Liver (tissue), 9 donors: ENCODE data around the gene SDSL. TPM values are rescaled to one million over a fixed set of nuclear protein-coding genes. Genes with fewer than 3 reads are reported as not detected.

Experiments
- DNase-seq: peaks from one replicate; pipeline ENCODE4 v3.0.0-alpha.2; 2017; ENCODE audit warnings: low spot score
- H3K27ac ChIP-seq, 2 donors: one replicate each; pipeline ENCODE4 v1.7.0; 2013; ENCODE audit warnings: inconsistent platforms in 2 of 2, low read length in 2 of 2, control low read depth in 1 of 2, low read depth in 1 of 2, mild to moderate bottlenecking in 1 of 2
- H3K27me3 ChIP-seq, 4 donors: one replicate each; pipeline versions ENCODE4 v1.6.1 to v1.7.0; 2013; ENCODE audit warnings: low read length in 3 of 4, inconsistent platforms in 1 of 4, mild to moderate bottlenecking in 1 of 4, moderate library complexity in 1 of 4; ENCODE audit not compliant: control insufficient read depth in 4 of 4, insufficient read depth in 4 of 4
- H3K36me3 ChIP-seq, 4 donors: one replicate each; pipeline versions ENCODE4 v1.6.1 to v1.7.0; 2013; ENCODE audit warnings: low read length in 3 of 4, mild to moderate bottlenecking in 3 of 4, low read depth in 1 of 4, moderate library complexity in 1 of 4; ENCODE audit not compliant: control insufficient read depth in 4 of 4, insufficient read depth in 3 of 4
- H3K4me1 ChIP-seq, 4 donors: one replicate each; pipeline versions ENCODE4 v1.6.1 to v1.7.0; 2013; ENCODE audit warnings: low read length in 3 of 4, mild to moderate bottlenecking in 3 of 4, moderate library complexity in 1 of 4; ENCODE audit not compliant: control insufficient read depth in 4 of 4, insufficient read depth in 4 of 4
- H3K4me3 ChIP-seq, 3 donors: one replicate each; pipeline versions ENCODE4 v1.6.1 to v1.7.0; 2013; ENCODE audit warnings: low read length in 3 of 3, control low read depth in 1 of 3, low read depth in 1 of 3, mild to moderate bottlenecking in 1 of 3
- H3K9ac ChIP-seq, 2 donors: one replicate each; pipeline ENCODE4 v1.7.0; 2013; ENCODE audit warnings: low read length in 2 of 2, mild to moderate bottlenecking in 2 of 2, moderate library complexity in 2 of 2, control low read depth in 1 of 2, low read depth in 1 of 2
- H3K9me3 ChIP-seq, 4 donors: one replicate each; pipeline versions ENCODE4 v1.6.1 to v1.7.0; 2013; ENCODE audit warnings: low read length in 3 of 4; ENCODE audit not compliant: control insufficient read depth in 4 of 4
- ATF3 ChIP-seq: IDR thresholded peaks from 2 replicates; pipeline ENCODE4 v1.6.1; 2016; ENCODE audit warnings: antibody characterized with exemption
- CTCF ChIP-seq: fragments of 150-350 bp; IDR thresholded peaks from 2 replicates; pipeline ENCODE4 v1.5.1; 2017; ENCODE audit warnings: improper control_type of control experiment, low read depth, low read length; ENCODE audit not compliant: missing input control
- EGR1 ChIP-seq, 2 donors: IDR thresholded peaks; 2 replicates each; pipeline ENCODE4 v1.6.1; 2016 to 2018; ENCODE audit warnings: antibody characterized with exemption in 2 of 2, low read depth in 2 of 2
- FOXA1 ChIP-seq: IDR thresholded peaks from 2 replicates; pipeline ENCODE4 v1.6.1; 2016; ENCODE audit warnings: antibody characterized with exemption
- FOXA2 ChIP-seq: IDR thresholded peaks from 2 replicates; pipeline ENCODE4 v1.6.1; 2016; ENCODE audit warnings: antibody characterized with exemption
- GABPA ChIP-seq, 2 donors: IDR thresholded peaks in 1 of 2; conservative IDR thresholded peaks in 1 of 2; 2 replicates each; pipeline ENCODE4 v1.6.1; 2016; ENCODE audit warnings: antibody characterized with exemption in 2 of 2, mild to moderate bottlenecking in 1 of 2, moderate library complexity in 1 of 2
- HNF4A ChIP-seq, 2 donors: conservative IDR thresholded peaks; 2 replicates each; pipeline ENCODE4 v1.6.1; 2016; ENCODE audit warnings: antibody characterized with exemption in 2 of 2, mild to moderate bottlenecking in 2 of 2
- HNF4G ChIP-seq: IDR thresholded peaks from 2 replicates; pipeline ENCODE4 v1.6.1; 2016; ENCODE audit warnings: antibody characterized with exemption
- JUND ChIP-seq, 2 donors: IDR thresholded peaks; 2 replicates each; pipeline ENCODE4 v1.6.1; 2016; ENCODE audit warnings: antibody characterized with exemption in 2 of 2
- MAX ChIP-seq: IDR thresholded peaks from 2 replicates; pipeline ENCODE4 v1.6.1; 2016; ENCODE audit warnings: antibody characterized with exemption
- NR2F2 ChIP-seq: IDR thresholded peaks from 2 replicates; pipeline ENCODE4 v1.6.1; 2016; ENCODE audit warnings: antibody characterized with exemption
- RAD21 ChIP-seq, 2 donors: IDR thresholded peaks; 2 replicates each; pipeline ENCODE4 v1.6.1; 2016; ENCODE audit warnings: antibody characterized with exemption in 2 of 2, mild to moderate bottlenecking in 2 of 2
- REST ChIP-seq: IDR thresholded peaks from 2 replicates; pipeline ENCODE4 v1.6.1; 2016; ENCODE audit warnings: antibody characterized with exemption, mild to moderate bottlenecking
- RXRA ChIP-seq, 2 donors: IDR thresholded peaks; 2 replicates each; pipeline ENCODE4 v1.6.1; 2017 to 2018; ENCODE audit warnings: antibody characterized with exemption in 2 of 2, mild to moderate bottlenecking in 1 of 2
- SP1 ChIP-seq: IDR thresholded peaks from 2 replicates; pipeline ENCODE4 v1.6.1; 2018; ENCODE audit warnings: antibody characterized with exemption, mild to moderate bottlenecking
- TAF1 ChIP-seq: conservative IDR thresholded peaks from 2 replicates; pipeline ENCODE4 v1.6.1; 2016; ENCODE audit warnings: antibody characterized with exemption, mild to moderate bottlenecking
- YY1 ChIP-seq: IDR thresholded peaks from 2 replicates; pipeline ENCODE4 v1.6.1; 2016; ENCODE audit warnings: antibody characterized with exemption, mild to moderate bottlenecking
- ZBTB33 ChIP-seq: IDR thresholded peaks from 2 replicates; pipeline ENCODE4 v1.6.1; 2016; ENCODE audit warnings: antibody characterized with exemption
- WGBS: extraction: QIAGEN DNeasy Blood & Tissue Kit; methylation state at CpG from one replicate; pipeline ENCODE4 v1.1.7; 2013; 5-methylcytosine and 5-hydroxymethylcytosine counted together
- polyA plus RNA-seq, 2 donors: library from polyadenylated mRNA; stranded (reverse) in 1 of 2; unstranded in 1 of 2; fragments of 200-250 nt in 1 of 2; fragments of >200 nt in 1 of 2; fragmentation: Nextera tagmentation in 1 of 2; extraction: Ambion mirVana in 1 of 2; gene quantifications; one replicate each; pipeline versions ENCODE4 v1.2.1 to v1.2.3, GENCODE V29; 2013 to 2015
- total RNA-seq, 2 donors: library from RNA; depleted of rRNA; stranded (reverse); fragments of >200 nt; gene quantifications; one replicate each; pipeline ENCODE4 v1.2.3, GENCODE V29; 2014
- donor health status: healthy.
- donor health status: healthy.
- donor health status: healthy.
- donor health status: healthy.
- donor health status: healthy.

SDSL gene
- total RNA-seq (10 to 100 TPM; 22.4 to 25.9 TPM), polyA plus RNA-seq (10 to 100 TPM; 41.4 to 93.1 TPM)

GRCh38 chr12:113422030-113422885 is at the start of gene SDSL:
Gene SDSL, plus strand, starts transcription at chr12:113422380. Its CDS starts 5,603 bp downstream, at chr12:113427983.
- WGBS = 5% methylated on average over 13 of the region's 13 CpGs
- H3K9me3 ChIP-seq = no peaks in the 10 kb centered on the region
- peak within 1 kb of the TSS; percentile 82 to 96 for H3K9ac ChIP-seq
- peak; percentile 76 for DNase-seq
- TF ChIP-seq EGR1 (IDR thresholded peaks at IDR 0.05; ENCODE audit: low read depth in 2 of 2) (peak in 1 of 2 donors; percentile 74), SP1 (peak; percentile 73), MAX (peak; percentile 84), JUND (IDR thresholded peaks at IDR 0.05) (peak; percentile 82 to 89), REST (peak; percentile 91), FOXA1 (peak; percentile 12), RAD21 (IDR thresholded peaks at IDR 0.05) (peak; percentile 49 to 59), GABPA (IDR thresholded peaks at IDR 0.05 in 1 of 2, conservative IDR thresholded peaks at IDR 0.05 in 1 of 2) (peak in 1 of 2 donors; percentile 61), TAF1 (peak; percentile 77), YY1 (peak; percentile 67), NR2F2 (peak; percentile 15), CTCF (no peak), RXRA (IDR thresholded peaks at IDR 0.05) (peak; percentile 69 to 77), HNF4G (peak; percentile 22), HNF4A (conservative IDR thresholded peaks at IDR 0.05) (peak; percentile 57 to 58), ZBTB33 (peak; percentile 48), ATF3 (peak; percentile 12), FOXA2 (no peak)
- peak within 1 kb of the TSS; percentile 62 to 80 (median 75) for H3K4me3 ChIP-seq
- H3K27ac ChIP-seq = peak within 1 kb of the TSS; percentile 78 to 95
- H3K27me3 ChIP-seq = no peaks in the 10 kb centered on the region
- H3K4me1 ChIP-seq = peaks cover 6 to 51% (median 30%) of the 10 kb centered on the region in 4 donors
- no peaks in the 10 kb centered on the region for H3K36me3 ChIP-seq
